CD14-positive monocyte (primary cell): ENCODE measurements around the gene PON1. TPM values are rescaled to one million over a fixed set of nuclear protein-coding genes. Genes with fewer than 3 reads are reported as not detected.

Experiments used
- DNase-seq, 3 donors: peaks; one replicate each; pipeline ENCODE4 v3.0.0-alpha.2; 2011 to 2022
- H2AFZ ChIP-seq: 2 replicates; pipeline ENCODE4 v1.6.0; 2012; ENCODE audit warnings: mild to moderate bottlenecking, low read depth, low read length, inconsistent platforms; ENCODE audit not compliant: insufficient read depth, poor library complexity, severe bottlenecking
- H3K27ac ChIP-seq, 2 donors: 1 replicate in 1 of 2; 2 replicates in 1 of 2; pipeline ENCODE4 v1.5.1; 2012 to 2013; ENCODE audit warnings: low read length in 2 of 2, control low read depth in 1 of 2, inconsistent platforms in 1 of 2, low read depth in 1 of 2, mild to moderate bottlenecking in 1 of 2
- H3K27me3 ChIP-seq, 2 donors: one replicate each; pipeline versions ENCODE4 v1.6.0 to v1.6.1; 2011 to 2013; ENCODE audit warnings: low read length in 2 of 2; ENCODE audit not compliant: control insufficient read depth in 2 of 2, insufficient read depth in 2 of 2
- H3K36me3 ChIP-seq, 2 donors: replicated peaks in 1 of 2; 1 replicate in 1 of 2; 2 replicates in 1 of 2; pipeline versions ENCODE4 v1.5.1 to v1.6.1; 2012 to 2013; ENCODE audit warnings: low read length in 2 of 2, control low read depth in 1 of 2, inconsistent platforms in 1 of 2, mild to moderate bottlenecking in 1 of 2; ENCODE audit not compliant: insufficient read depth in 2 of 2, control insufficient read depth in 1 of 2
- H3K4me1 ChIP-seq, 2 donors: 1 replicate in 1 of 2; 2 replicates in 1 of 2; pipeline versions ENCODE4 v1.5.1 to v1.6.1; 2012 to 2013; ENCODE audit warnings: low read length in 2 of 2, control low read depth in 1 of 2, inconsistent platforms in 1 of 2, mild to moderate bottlenecking in 1 of 2, moderate library complexity in 1 of 2; ENCODE audit not compliant: insufficient read depth in 2 of 2, control insufficient read depth in 1 of 2
- H3K4me2 ChIP-seq: replicated peaks from 2 replicates; pipeline ENCODE3; 2012; ENCODE audit warnings: low read length, moderate library complexity, mild to moderate bottlenecking; ENCODE audit not compliant: poor library complexity, severe bottlenecking; ENCODE audit errors: extremely low read depth
- H3K4me3 ChIP-seq, 3 experiments: fragments of 200-600 bp in 1 of 3; sonication (generic) in 1 of 3; replicated peaks in 1 of 3; 1 replicate in 2 of 3; 2 replicates in 1 of 3; pipeline ENCODE4 v1.5.1; 2011 to 2013; ENCODE audit warnings: low read length in 3 of 3, mild to moderate bottlenecking in 3 of 3, control low read depth in 2 of 3, low read depth in 2 of 3, inconsistent platforms in 1 of 3, moderate library complexity in 1 of 3
- H3K79me2 ChIP-seq: 2 replicates; pipeline ENCODE4 v1.6.0; 2012; ENCODE audit warnings: mild to moderate bottlenecking, control low read depth, inconsistent platforms, low read length, moderate library complexity; ENCODE audit not compliant: insufficient read depth
- H3K9ac ChIP-seq: 2 replicates; pipeline ENCODE4 v1.6.0; 2017; ENCODE audit warnings: low read length, mild to moderate bottlenecking; ENCODE audit not compliant: insufficient read depth, poor library complexity, severe bottlenecking
- H3K9me3 ChIP-seq, 2 donors: replicated peaks in 1 of 2; 1 replicate in 1 of 2; 2 replicates in 1 of 2; pipeline versions ENCODE4 v1.5.1 to v1.6.1; 2012 to 2013; ENCODE audit warnings: low read length in 2 of 2, control low read depth in 1 of 2; ENCODE audit not compliant: control insufficient read depth in 1 of 2, insufficient read depth in 1 of 2
- H4K20me1 ChIP-seq: 2 replicates; pipeline ENCODE4 v1.6.0; 2012; ENCODE audit warnings: mild to moderate bottlenecking, low read length, control low read depth, moderate library complexity; ENCODE audit not compliant: insufficient read depth
- H3K27ac Mint-ChIP-seq, 7 donors: one replicate each; pipeline ENCODE4 v1.8.0; 2020; ENCODE audit warnings: mild to moderate bottlenecking in 7 of 7, mixed read lengths in 7 of 7, moderate library complexity in 6 of 7, inconsistent platforms in 2 of 7
- H3K27me3 Mint-ChIP-seq, 3 donors: one replicate each; pipeline ENCODE4 v1.8.0; 2021 to 2022; ENCODE audit warnings: low read depth in 3 of 3, mild to moderate bottlenecking in 3 of 3, mixed read lengths in 3 of 3, moderate library complexity in 3 of 3, inconsistent platforms in 1 of 3
- H3K36me3 Mint-ChIP-seq, 2 donors: one replicate each; pipeline ENCODE4 v1.8.0; 2020; ENCODE audit warnings: mixed read lengths in 2 of 2, inconsistent platforms in 1 of 2, mild to moderate bottlenecking in 1 of 2
- H3K4me1 Mint-ChIP-seq: one replicate; pipeline ENCODE4 v1.8.0; 2020; ENCODE audit warnings: mild to moderate bottlenecking, mixed read lengths
- H3K4me3 Mint-ChIP-seq, 2 donors: one replicate each; pipeline ENCODE4 v1.8.0; 2020; ENCODE audit warnings: mild to moderate bottlenecking in 2 of 2, mixed read lengths in 2 of 2, moderate library complexity in 1 of 2
- H3K9me3 Mint-ChIP-seq, 7 donors: one replicate each; pipeline ENCODE4 v1.8.0; 2020 to 2022; ENCODE audit warnings: mixed read lengths in 7 of 7, mild to moderate bottlenecking in 6 of 7, moderate library complexity in 6 of 7, inconsistent platforms in 2 of 7
- CTCF ChIP-seq: fragments of 200-600 bp; IDR thresholded peaks from one replicate; pipeline ENCODE4 v1.8.0; 2022; ENCODE audit warnings: antibody characterized with exemption, mild to moderate bottlenecking
- WGBS: methylation state at CpG from one replicate; pipeline ENCODE4 v1.1.5; 2013; ENCODE audit warnings: missing lambda C conversion rate; ENCODE audit not compliant: insufficient coverage; 5-methylcytosine and 5-hydroxymethylcytosine counted together
- intact Hi-C, 2 donors: fragments of 100-400 bp; cut with micrococcal nuclease; formaldehyde crosslinking; loops; one replicate each; pipeline versions ENCODE4 v1.15.0 to v1.15.1; 2023
- polyA plus RNA-seq, 3 donors: library from polyadenylated mRNA; depleted of rRNA in 1 of 3; unstranded in 2 of 3; stranded (reverse) in 1 of 3; fragments of 300-500 nt in 2 of 3; fragments of >200 nt in 1 of 3; fragmentation: Illumina TruSeq in 2 of 3; gene quantifications; 1 replicate in 2 of 3; 2 replicates in 1 of 3; pipeline ENCODE4 v1.2.3, GENCODE V29; 2012 to 2021

The PON1 gene
- polyA plus RNA-seq, 3 donors: not detected

DNA sequence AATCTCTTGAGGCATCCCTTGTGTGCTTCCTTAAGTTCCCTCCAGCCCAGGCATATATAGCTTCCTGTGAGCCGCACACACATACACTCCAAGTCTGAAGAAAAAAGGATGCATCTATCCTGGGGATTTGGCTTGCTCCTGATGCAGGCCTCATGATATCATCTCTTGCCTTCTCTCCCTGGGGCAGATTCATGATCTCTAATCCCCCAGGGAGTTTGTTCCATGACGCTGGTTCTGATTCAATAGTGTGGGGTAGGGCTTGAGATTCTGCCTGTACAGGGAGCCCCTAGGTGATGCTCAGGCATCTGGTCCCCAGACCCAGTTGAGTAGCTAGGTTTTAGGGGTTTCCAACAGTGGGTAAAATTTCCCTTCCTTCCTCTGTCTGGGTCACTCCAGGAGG, 1.5 kb downstream of the PON1 start:
- Mint-ChIP-seq H3K27ac (no peak overlapping the region), H3K4me1 (no peaks in the 10 kb centered on the region), H3K4me3 (no peak overlapping the region), H3K27me3 (peaks cover 0 to 2% (median 1%) of the 10 kb centered on the region in 3 donors), H3K9me3 (peaks cover 0 to 6% (median 2%) of the 10 kb centered on the region in 7 donors), H3K36me3 (no peaks in the 10 kb centered on the region)
- H3K4me2 ChIP-seq: no peak overlapping the region
- H4K20me1 ChIP-seq: no peaks in the 10 kb centered on the region
- H3K9me3 ChIP-seq: no peaks in the 10 kb centered on the region
- no peak overlapping the region for H3K27ac ChIP-seq
- H3K9ac ChIP-seq: no peak overlapping the region
- H3K79me2 ChIP-seq: no peaks in the 10 kb centered on the region
- no peak for TF ChIP-seq CTCF
- intact Hi-C loops: no loop called here
- no peak overlapping the region for H2AFZ ChIP-seq
- no peaks in the 10 kb centered on the region for H3K27me3 ChIP-seq
- 100% methylated on average over 1 of the region's 2 CpGs for WGBS
- H3K4me3 ChIP-seq: no peak overlapping the region
- H3K4me1 ChIP-seq: no peaks in the 10 kb centered on the region
- no peaks in the 10 kb centered on the region for H3K36me3 ChIP-seq
- DNase-seq: no peak

DNA sequence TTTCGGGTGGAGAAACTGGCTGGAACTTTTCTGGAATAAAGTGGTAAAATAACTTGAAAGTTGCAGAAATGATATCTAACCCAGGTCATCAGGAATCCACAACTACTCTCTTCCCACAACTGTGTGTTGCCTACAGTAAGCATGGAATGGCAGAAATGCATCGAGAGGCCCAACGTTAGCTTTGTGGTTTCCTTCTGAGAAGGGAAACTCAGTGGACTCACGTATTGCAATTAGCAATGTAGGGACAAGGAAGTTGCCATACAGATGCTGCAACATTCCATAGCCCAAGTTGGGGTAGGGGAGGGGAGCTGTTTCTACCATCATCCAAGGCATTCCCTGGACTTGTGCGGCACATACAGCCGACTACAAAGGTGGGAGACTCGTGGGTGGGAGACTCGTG, 1.9 kb downstream of the PON1 start:
- TF ChIP-seq CTCF: no peak
- H4K20me1 ChIP-seq: no peaks in the 10 kb centered on the region
- H3K27me3 Mint-ChIP-seq: peaks cover 0 to 2% (median 1%) of the 10 kb centered on the region in 3 donors
- no peaks in the 10 kb centered on the region for H3K36me3 ChIP-seq
- no peak overlapping the region for H3K4me2 ChIP-seq
- intact Hi-C loops: no loop called here
- no peaks in the 10 kb centered on the region for H3K4me1 ChIP-seq
- no peaks in the 10 kb centered on the region for H3K9me3 ChIP-seq
- H2AFZ ChIP-seq: no peak overlapping the region
- no peak overlapping the region for H3K27ac ChIP-seq
- H3K27ac Mint-ChIP-seq: no peak overlapping the region
- WGBS: 70% methylated on average over 5 of the region's 8 CpGs
- H3K79me2 ChIP-seq: no peaks in the 10 kb centered on the region
- H3K9me3 Mint-ChIP-seq: peaks cover 0 to 6% (median 2%) of the 10 kb centered on the region in 7 donors
- no peaks in the 10 kb centered on the region for H3K4me1 Mint-ChIP-seq
- no peak for DNase-seq
- no peaks in the 10 kb centered on the region for H3K36me3 Mint-ChIP-seq
- H3K9ac ChIP-seq: no peak overlapping the region
- no peak overlapping the region for H3K4me3 Mint-ChIP-seq
- H3K4me3 ChIP-seq: no peak overlapping the region
- no peaks in the 10 kb centered on the region for H3K27me3 ChIP-seq
